Stimulated activated CD4-positive, alpha-beta T cell treated with anti-CD3 and anti-CD28 coated beads, Interleukin-1b, Interleukin-23, amount 100 ng/mL, for 1 hour (primary cell): Measurements from ENCODE around the gene ABLIM2.

Source experiments
- DNase-seq, 2 donors: peaks; one replicate each; pipeline ENCODE4 v3.0.0-alpha.2; 2020; ENCODE audit warnings: low read depth in 2 of 2

Gene ABLIM2

DNA sequence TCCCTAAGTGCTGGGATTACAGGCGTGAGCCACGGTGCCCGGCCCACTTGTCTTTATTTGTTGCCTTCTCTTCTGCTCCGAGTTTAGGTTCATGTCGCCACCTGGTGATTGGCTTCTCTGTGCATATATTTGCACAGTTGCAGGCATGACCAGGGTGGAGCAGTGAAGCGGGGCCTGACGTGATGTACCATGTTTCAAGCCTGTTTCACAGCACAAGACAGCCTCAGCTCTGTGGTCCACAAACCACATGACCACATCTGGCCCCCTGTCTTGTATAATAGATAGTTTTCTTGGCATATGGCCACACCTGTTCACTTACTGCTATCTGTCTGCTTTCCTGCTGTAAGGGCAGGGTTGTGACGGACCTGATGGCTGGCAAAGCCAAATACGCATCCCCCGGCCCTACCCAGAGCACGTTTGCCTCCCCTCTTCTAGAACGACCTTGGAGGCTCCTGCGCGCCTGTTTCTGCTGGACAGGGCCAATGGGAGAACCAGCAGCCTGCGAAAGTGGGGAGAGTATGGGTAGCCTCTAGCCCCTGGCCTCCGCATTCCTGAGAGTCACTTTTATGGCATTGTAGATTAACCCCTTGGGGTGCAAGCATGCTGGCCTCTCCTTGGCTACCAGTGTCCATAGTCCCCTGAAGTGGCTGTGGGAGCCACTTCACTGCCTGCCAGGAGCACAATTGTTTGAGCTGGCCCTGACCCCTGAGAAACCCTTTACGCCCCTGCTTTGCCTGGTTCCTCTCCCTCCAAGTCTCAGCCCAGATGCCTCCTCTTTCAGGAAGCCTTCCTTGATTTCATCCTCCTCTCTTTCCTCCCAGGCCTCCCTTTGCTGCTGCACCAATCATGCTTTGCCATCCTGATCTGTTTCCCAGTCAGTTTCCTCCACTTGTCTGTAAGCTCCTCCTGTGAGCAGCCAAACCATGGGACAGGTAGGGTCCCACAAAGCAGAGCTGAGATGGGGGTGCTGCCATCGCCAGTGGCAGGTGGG is 34.4 kb upstream of the ABLIM2 start:
- DNase-seq = no peak

DNA sequence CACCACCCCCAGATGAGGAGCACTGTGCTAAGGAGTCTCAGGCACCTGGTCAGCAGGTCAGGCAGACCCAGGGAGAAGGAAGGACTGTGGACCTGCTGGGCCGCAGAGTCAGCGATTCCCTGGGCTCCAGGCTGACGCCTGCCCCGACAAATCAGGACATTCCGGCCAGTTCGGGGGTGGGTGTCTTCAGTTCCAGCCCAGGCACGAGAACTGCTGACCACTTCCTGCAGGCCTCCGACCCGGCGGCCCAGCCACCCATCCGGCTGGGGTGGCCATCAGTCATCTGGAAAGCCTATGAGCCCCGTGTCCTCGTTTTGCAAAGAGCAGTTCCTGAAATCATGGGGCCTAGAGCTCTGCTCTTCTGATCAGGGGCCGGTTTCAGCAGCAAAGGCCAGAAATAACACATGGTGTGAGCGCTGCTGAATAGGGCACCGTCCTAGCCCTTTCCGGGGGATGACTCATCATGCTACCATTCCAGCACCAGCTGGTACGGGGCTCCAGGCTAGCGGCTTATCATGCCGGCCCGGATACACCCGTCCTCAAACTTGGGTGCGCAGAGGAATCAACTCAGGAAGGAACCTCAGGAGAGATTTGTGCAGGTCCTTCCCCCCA is 32.6 kb upstream of the ABLIM2 start:
- no peak for DNase-seq

- DNase-seq = no peak
Measured at GRCh38 chr4:8189551-8190466, 31.2 kb upstream of the ABLIM2 start.

GRCh38 chr4:8188743-8189550 is 30.3 kb upstream of the ABLIM2 start:
- no peak for DNase-seq

GRCh38 chr4:8188085-8188484 is 29.5 kb upstream of the ABLIM2 start:
- no peak for DNase-seq

DNA sequence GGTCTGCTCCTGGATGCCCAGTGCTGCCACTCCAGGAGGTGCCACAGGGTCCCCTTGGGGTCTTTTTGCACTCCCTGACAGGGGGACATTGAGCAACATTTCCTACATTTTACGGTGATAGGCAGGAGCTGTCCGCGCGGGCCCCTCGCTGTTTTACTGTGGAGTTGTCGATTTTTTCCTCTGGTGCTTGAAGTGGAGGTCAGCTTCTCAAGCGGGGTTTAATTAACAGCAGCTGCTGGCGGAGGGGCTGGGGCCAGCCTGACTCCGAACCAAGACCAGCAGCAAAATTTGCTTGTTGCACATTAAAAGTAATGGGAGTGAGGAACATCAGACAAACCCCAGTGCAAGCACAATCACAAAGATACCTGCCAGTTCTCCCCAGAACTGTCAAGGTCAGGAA is 27.3 kb upstream of the ABLIM2 start:
- DNase-seq = no peak

GRCh38 chr4:8185295-8185694 is 26.7 kb upstream of the ABLIM2 start:
- no peak for DNase-seq

GRCh38 chr4:8184061-8184460 is 25.4 kb upstream of the ABLIM2 start:
- no peak for DNase-seq

GRCh38 chr4:8182858-8183725 is 24.5 kb upstream of the ABLIM2 start:
- no peak for DNase-seq

GRCh38 chr4:8182294-8182693 is 23.7 kb upstream of the ABLIM2 start:
- DNase-seq = no peak

GRCh38 chr4:8181844-8182243 is 23.2 kb upstream of the ABLIM2 start:
- no peak for DNase-seq

GRCh38 chr4:8181119-8181518 is 22.5 kb upstream of the ABLIM2 start:
- DNase-seq = no peak

DNA sequence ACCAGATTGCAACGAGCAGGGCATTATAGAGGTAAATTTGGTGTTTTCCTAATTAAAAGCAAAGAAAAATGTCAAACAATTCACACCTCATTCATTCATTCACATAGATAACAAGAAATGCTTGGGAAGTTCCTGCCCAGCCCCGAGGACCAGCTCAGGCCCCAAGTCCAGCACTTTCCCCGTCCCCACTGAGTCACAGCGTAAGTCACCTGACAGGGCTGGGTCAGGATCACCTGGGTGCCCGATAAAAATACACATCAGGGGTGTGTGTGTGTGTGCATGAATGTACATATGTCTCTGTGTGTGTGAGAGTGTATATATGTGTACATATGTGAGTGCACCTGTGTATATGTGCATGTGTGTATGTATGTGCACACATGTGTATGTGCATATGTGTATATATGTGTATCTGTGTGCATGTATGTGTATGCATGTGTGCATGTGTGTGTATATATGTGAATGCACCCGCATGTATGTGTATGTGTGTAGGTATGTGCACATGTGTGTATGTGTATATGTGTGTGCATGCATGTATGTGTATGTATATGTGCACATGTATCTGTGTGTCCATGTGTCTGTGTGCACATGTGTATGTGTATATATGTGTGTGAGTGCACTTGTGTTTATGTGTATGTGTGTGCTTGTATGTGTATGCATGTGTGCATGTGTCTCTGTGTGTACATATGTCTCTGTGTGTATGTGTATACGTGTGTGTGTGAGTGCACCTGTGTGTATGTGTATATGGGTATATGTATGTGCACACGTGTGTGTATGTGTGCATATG is 21.9 kb upstream of the ABLIM2 start:
- no peak for DNase-seq

- DNase-seq = no peak
Measured at GRCh38 chr4:8179771-8180170, 21.2 kb upstream of the ABLIM2 start.

DNA sequence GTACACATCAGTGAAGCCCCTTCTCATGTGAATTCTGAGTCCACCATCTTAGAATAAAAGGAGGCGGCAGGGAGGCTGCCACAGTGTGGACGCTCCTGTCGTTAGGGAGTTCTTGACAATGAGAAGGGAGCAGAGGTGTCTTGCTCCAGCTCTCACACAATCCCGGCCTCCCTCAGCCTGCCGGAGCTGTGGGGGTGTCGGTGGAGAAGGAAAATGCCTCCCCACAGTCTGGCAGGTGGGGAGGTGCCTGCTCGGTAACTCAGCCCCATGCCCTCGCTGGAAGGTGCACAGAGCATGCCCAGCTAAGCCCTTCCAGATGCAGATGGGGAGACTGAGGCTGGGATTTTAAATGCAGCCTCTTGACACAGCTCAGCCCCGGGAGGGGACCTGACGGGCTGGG is 20.5 kb upstream of the ABLIM2 start:
- no peak for DNase-seq

- DNase-seq = no peak
Measured at GRCh38 chr4:8177956-8178355, 19.3 kb upstream of the ABLIM2 start.

GRCh38 chr4:8177552-8177951 is 18.9 kb upstream of the ABLIM2 start:
- no peak for DNase-seq

DNA sequence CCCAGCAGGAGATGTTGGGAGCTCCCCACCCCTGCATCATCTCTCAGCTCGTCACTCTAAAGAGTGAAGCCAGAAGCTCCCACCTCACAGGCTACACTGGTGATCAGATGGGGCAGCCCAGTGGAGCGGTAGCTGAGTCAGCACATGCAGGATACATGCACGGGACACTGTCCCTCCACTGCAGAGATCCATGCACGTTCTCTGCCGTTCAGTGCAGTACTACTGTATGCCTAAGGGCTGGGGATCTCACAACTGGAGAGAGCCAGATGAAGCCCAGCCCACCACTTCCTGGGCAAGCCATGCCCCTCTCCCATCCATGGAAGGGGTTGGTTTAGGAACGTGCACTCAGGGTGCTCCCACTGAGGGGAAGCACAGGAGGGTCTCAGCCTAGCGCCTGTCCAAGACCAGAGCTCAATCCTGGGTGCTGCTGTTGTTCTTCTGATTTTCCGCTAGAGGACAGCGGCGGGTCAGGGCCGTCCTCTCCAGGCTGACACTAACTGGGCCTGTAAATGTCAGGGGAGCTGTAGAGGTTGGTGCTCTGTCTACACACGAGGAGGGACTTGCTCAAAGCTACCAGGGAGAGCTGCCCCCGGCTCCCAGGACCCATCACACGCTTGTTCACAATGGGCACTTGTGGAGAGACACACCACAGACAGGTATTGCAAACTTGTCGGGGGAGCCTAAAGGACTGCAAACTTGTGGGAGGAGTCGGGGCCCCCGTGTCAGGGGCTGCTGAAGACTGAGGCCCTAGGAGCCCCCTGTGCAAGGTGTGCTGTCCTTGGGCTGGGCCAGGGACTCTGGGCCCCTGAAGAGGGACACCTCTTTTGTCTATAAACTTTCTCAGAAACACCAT is 18.2 kb upstream of the ABLIM2 start:
- DNase-seq = no peak

GRCh38 chr4:8175686-8176085 is 17.1 kb upstream of the ABLIM2 start:
- no peak for DNase-seq
